IMR-90 (cell line): ENCODE data around the gene IL11.

Experiments
- BHLHE40 ChIP-seq: fragments of 150-350 bp; IDR thresholded peaks from 2 replicates; pipeline ENCODE4 v1.6.1; 2016; ENCODE audit warnings: mild to moderate bottlenecking, low read depth, low read length
- RAD21 ChIP-seq: IDR thresholded peaks from 2 replicates; pipeline ENCODE4 v1.6.1; 2012; ENCODE audit warnings: low read length, improper control_type of control experiment
- SMC3 ChIP-seq: fragments of 150-350 bp; IDR thresholded peaks from 2 replicates; pipeline ENCODE4 v1.6.1; 2016; ENCODE audit warnings: low read depth, mild to moderate bottlenecking, antibody characterized with exemption, low read length, moderate library complexity
- TF ChIP-seq, protein P1 (sequence below): conservative IDR thresholded peaks from 2 replicates; pipeline ENCODE4 v1.5.1; 2012; ENCODE audit warnings: mild to moderate bottlenecking, low read depth, low read length, improper control_type of control experiment
- TF ChIP-seq, protein P2 (sequence below): fragments of 150-350 bp; IDR thresholded peaks from 2 replicates; pipeline ENCODE4 v1.6.1; 2017; ENCODE audit warnings: mild to moderate bottlenecking, antibody characterized with exemption, low read length, low read depth

DNA sequence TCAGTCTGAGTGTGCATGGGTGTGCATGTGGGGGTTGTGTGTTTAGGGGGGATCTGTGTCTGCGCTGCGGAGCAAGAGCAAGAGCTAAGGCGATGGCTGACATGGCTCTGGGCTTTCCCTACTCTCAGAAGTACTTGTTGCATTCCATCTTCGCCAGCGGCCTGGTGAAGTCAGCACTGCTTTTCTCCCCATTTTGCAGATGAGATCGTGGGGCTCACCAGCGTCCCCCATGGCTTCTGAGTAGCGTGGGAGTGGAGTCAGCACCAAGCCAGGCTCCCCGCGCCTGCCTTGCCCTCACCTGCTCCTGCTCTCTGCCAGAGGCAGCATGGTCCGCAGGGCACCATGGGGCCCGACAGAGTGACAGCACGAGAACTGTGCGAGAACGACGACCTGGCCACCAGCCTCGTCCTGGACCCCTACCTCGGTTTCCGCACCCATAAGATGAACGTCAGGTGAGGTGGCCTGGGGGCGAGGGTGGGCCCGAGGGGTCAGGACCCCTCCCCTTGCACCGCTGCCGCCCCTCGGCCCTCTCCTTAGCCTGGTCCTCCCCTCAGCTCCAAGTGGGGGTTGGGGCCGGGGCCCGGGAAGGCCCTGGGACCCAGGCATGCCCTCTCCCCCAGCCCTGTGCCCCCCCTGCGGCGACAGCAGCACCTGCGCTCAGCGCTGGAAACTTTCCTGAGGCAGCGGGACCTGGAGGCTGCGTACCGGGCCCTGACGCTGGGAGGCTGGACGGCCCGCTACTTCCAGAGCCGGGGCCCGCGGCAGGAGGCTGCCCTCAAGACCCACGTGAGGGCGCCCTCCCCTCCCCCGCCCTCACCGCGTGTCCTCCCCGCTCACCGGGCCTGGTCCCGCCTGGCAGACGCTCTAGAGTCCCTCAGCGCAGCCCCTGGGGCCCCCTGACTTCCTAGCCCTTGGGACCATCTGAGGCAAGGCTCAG lies 28.4 kb downstream of the IL11 start:
- TF ChIP-seq, protein P1, sequence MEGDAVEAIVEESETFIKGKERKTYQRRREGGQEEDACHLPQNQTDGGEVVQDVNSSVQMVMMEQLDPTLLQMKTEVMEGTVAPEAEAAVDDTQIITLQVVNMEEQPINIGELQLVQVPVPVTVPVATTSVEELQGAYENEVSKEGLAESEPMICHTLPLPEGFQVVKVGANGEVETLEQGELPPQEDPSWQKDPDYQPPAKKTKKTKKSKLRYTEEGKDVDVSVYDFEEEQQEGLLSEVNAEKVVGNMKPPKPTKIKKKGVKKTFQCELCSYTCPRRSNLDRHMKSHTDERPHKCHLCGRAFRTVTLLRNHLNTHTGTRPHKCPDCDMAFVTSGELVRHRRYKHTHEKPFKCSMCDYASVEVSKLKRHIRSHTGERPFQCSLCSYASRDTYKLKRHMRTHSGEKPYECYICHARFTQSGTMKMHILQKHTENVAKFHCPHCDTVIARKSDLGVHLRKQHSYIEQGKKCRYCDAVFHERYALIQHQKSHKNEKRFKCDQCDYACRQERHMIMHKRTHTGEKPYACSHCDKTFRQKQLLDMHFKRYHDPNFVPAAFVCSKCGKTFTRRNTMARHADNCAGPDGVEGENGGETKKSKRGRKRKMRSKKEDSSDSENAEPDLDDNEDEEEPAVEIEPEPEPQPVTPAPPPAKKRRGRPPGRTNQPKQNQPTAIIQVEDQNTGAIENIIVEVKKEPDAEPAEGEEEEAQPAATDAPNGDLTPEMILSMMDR = no peak
- TF ChIP-seq BHLHE40 = no peak
- TF ChIP-seq, protein P2, sequence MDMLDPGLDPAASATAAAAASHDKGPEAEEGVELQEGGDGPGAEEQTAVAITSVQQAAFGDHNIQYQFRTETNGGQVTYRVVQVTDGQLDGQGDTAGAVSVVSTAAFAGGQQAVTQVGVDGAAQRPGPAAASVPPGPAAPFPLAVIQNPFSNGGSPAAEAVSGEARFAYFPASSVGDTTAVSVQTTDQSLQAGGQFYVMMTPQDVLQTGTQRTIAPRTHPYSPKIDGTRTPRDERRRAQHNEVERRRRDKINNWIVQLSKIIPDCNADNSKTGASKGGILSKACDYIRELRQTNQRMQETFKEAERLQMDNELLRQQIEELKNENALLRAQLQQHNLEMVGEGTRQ = no peak
- TF ChIP-seq RAD21 = no peak
- TF ChIP-seq SMC3 = no peak
